Testis (tissue), 2 donors: ENCODE measurements around the gene FURIN.

ENCODE experiments used
- POLR2A ChIP-seq: fragments of 450-650 bp; IDR thresholded peaks from one replicate; pipeline ENCODE4 v1.6.1; 2017; ENCODE audit warnings: antibody characterized with exemption, mild to moderate bottlenecking, moderate library complexity
- TF ChIP-seq, protein P1 (sequence below), 3 experiments: fragments of 450-650 bp in 2 of 3; fragments of 200-600 bp in 1 of 3; sonication (generic) in 1 of 3; IDR thresholded peaks; one replicate each; pipeline ENCODE4 v1.5.1; 2016 to 2019; ENCODE audit warnings: antibody characterized with exemption in 3 of 3, mild to moderate bottlenecking in 2 of 3, moderate library complexity in 1 of 3

DNA sequence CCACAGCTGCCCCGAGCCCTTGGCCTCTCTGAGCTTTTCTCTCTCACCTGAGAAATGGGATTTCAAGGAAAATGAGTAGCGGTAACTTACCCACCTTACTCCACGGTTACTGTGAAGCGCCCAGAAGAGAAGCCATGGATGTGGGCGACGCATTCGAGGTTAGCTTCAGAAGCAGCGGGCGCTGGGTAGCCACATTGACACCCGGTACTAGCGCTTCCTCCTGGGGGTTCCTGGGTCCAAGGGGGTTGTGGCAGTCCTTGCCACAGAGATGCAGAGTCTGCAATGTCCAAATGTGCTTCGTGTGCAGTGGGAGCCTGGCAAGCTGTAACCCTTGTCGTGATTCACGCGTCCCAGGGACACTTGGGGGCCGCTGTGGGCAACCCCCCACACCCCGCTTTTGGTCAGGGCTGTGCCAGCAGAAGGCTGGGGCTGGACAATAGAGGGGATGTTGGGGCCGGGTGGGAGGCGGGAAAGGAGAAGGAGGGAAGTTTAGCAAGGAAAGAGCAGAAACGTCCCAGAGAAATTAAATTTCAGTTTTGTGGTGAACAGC lies 41.4 kb upstream of the FURIN start:
- TF ChIP-seq, protein P1, sequence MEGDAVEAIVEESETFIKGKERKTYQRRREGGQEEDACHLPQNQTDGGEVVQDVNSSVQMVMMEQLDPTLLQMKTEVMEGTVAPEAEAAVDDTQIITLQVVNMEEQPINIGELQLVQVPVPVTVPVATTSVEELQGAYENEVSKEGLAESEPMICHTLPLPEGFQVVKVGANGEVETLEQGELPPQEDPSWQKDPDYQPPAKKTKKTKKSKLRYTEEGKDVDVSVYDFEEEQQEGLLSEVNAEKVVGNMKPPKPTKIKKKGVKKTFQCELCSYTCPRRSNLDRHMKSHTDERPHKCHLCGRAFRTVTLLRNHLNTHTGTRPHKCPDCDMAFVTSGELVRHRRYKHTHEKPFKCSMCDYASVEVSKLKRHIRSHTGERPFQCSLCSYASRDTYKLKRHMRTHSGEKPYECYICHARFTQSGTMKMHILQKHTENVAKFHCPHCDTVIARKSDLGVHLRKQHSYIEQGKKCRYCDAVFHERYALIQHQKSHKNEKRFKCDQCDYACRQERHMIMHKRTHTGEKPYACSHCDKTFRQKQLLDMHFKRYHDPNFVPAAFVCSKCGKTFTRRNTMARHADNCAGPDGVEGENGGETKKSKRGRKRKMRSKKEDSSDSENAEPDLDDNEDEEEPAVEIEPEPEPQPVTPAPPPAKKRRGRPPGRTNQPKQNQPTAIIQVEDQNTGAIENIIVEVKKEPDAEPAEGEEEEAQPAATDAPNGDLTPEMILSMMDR (IDR thresholded peaks at IDR 0.05) = no peak
- TF ChIP-seq POLR2A = no peak
